ENCODE data around the gene DYRK1B.
"Not testable (repeated sequence)": the region's sequence is repeated elsewhere in the genome, so short reads cannot be mapped to it uniquely, and the experiment has no call there.

Gene DYRK1B

GRCh38 chr19:39810424-39810823 is 23.5 kb downstream of the DYRK1B start:
- DNase-seq (ENCODE audit: low read depth in 2 of 2), result no peak

GRCh38 chr19:39809368-39809767 is 24.6 kb downstream of the DYRK1B start:
- DNase-seq (ENCODE audit: low read depth in 2 of 2), result no peak

GRCh38 chr19:39808688-39809087 is 25.3 kb downstream of the DYRK1B start:
- not testable (repeated sequence) for DNase-seq (ENCODE audit: low read depth in 2 of 2)

- no peak for DNase-seq (ENCODE audit: low read depth in 2 of 2)
Measured at GRCh38 chr19:39807846-39808364, 26.1 kb downstream of the DYRK1B start.

- DNase-seq (ENCODE audit: low read depth in 2 of 2), result no peak
Measured at GRCh38 chr19:39805104-39805503, 28.9 kb downstream of the DYRK1B start.

GRCh38 chr19:39802958-39803357 is 31.0 kb downstream of the DYRK1B start:
- DNase-seq (ENCODE audit: low read depth in 2 of 2), result no peak

- DNase-seq (ENCODE audit: low read depth in 2 of 2), result no peak
Measured at GRCh38 chr19:39797083-39797482, 36.9 kb downstream of the DYRK1B start.

GRCh38 chr19:39796000-39796498 is 37.9 kb downstream of the DYRK1B start:
- no peak for DNase-seq (ENCODE audit: low read depth in 2 of 2)

GRCh38 chr19:39795001-39795400 is 39.0 kb downstream of the DYRK1B start:
- DNase-seq (ENCODE audit: low read depth in 2 of 2), result no peak

- peak; percentile 63 to 66 for DNase-seq (ENCODE audit: low read depth in 2 of 2)
Measured at GRCh38 chr19:39792999-39793546, 40.9 kb downstream of the DYRK1B start.

GRCh38 chr19:39788244-39788643 is 45.7 kb downstream of the DYRK1B start:
- no peak for DNase-seq (ENCODE audit: low read depth in 2 of 2)

- no peak for DNase-seq (ENCODE audit: low read depth in 2 of 2)
Measured at GRCh38 chr19:39780894-39781293, 53.1 kb downstream of the DYRK1B start.

- no peak for DNase-seq (ENCODE audit: low read depth in 2 of 2)
Measured at GRCh38 chr19:39778763-39779162, 55.2 kb downstream of the DYRK1B start, which contains the start of gene LEUTX. Gene LEUTX, plus strand, starts transcription at chr19:39778854. Its CDS starts 67 bp downstream, at chr19:39778921.

Data from activated CD4-positive, alpha-beta T cell treated with anti-CD3 and anti-CD28 coated beads for 24 hours (primary cell).